ENCODE measurements around the gene ZNF407.

ZNF407 gene

GRCh38 chr18:74760026-74760425 is 162.4 kb downstream of the ZNF407 start:
- TF ChIP-seq, protein P1, sequence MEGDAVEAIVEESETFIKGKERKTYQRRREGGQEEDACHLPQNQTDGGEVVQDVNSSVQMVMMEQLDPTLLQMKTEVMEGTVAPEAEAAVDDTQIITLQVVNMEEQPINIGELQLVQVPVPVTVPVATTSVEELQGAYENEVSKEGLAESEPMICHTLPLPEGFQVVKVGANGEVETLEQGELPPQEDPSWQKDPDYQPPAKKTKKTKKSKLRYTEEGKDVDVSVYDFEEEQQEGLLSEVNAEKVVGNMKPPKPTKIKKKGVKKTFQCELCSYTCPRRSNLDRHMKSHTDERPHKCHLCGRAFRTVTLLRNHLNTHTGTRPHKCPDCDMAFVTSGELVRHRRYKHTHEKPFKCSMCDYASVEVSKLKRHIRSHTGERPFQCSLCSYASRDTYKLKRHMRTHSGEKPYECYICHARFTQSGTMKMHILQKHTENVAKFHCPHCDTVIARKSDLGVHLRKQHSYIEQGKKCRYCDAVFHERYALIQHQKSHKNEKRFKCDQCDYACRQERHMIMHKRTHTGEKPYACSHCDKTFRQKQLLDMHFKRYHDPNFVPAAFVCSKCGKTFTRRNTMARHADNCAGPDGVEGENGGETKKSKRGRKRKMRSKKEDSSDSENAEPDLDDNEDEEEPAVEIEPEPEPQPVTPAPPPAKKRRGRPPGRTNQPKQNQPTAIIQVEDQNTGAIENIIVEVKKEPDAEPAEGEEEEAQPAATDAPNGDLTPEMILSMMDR (IDR thresholded peaks at IDR 0.05) = no peak
- no peaks in the 10 kb centered on the region for H3K4me1 Mint-ChIP-seq
- H3K27me3 Mint-ChIP-seq (ENCODE audit: low read depth, poor library complexity) = peaks cover 3% of the 10 kb centered on the region
- H3K9me3 Mint-ChIP-seq = peaks cover 45% of the 10 kb centered on the region
- no peak for DNase-seq
- H3K27ac Mint-ChIP-seq = no peak overlapping the region
- H3K4me3 Mint-ChIP-seq = no peak overlapping the region
- H3K36me3 Mint-ChIP-seq (ENCODE audit: low read depth) = peaks cover 27% of the 10 kb centered on the region

DNA sequence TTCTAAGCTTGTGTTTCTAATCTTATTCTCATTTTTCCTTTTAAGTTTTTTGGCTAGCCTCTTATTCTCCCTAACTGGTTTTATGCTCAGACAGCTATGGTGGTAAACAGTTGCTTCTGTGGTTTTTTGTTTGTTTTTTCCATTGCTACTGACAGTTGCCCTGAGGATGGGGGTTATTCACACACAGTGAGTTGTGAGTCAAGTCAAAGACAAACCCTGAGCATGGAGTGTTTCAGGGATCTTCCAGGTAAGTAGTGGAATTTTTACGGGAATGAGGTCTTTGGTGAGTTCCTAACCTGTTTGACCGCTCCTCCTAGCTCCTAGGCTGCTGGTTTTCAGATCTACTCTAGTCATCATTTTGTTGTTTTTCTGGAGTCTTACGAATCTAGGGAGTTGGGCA is 162.8 kb downstream of the ZNF407 start:
- H3K9me3 Mint-ChIP-seq = peaks cover 41% of the 10 kb centered on the region
- no peaks in the 10 kb centered on the region for H3K4me1 Mint-ChIP-seq
- peaks cover 27% of the 10 kb centered on the region for H3K36me3 Mint-ChIP-seq (ENCODE audit: low read depth)
- peaks cover 3% of the 10 kb centered on the region for H3K27me3 Mint-ChIP-seq (ENCODE audit: low read depth, poor library complexity)
- DNase-seq = no peak
- no peak overlapping the region for H3K4me3 Mint-ChIP-seq
- H3K27ac Mint-ChIP-seq = no peak overlapping the region
- TF ChIP-seq, protein P1 (IDR thresholded peaks at IDR 0.05) = no peak

DNA sequence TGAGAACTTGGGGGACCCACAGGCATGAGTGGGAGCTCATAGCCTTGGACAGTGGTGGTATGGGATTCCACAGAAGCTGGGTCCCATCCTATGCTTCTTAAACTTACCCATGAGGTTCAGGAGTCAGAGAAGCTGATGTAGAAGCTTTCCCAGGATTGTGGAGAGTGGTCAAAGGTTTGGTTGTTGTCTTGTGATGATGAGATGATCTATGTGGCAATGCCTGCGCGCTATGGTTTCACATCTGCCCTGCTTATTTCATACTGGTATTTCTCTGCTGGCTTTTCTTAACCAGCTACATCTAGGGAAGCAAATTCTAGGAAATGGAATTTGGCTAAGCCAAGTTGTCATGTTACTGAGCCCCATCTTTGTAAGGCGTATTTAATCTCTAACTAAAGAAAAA is 168.6 kb downstream of the ZNF407 start:
- Mint-ChIP-seq H3K4me1 (no peaks in the 10 kb centered on the region), H3K36me3 (ENCODE audit: low read depth) (peaks cover 6% of the 10 kb centered on the region), H3K27me3 (ENCODE audit: low read depth, poor library complexity) (no peaks in the 10 kb centered on the region), H3K4me3 (no peak overlapping the region), H3K9me3 (peaks cover 5% of the 10 kb centered on the region), H3K27ac (no peak overlapping the region)
- TF ChIP-seq, protein P1 (IDR thresholded peaks at IDR 0.05) = no peak
- DNase-seq = no peak

DNA sequence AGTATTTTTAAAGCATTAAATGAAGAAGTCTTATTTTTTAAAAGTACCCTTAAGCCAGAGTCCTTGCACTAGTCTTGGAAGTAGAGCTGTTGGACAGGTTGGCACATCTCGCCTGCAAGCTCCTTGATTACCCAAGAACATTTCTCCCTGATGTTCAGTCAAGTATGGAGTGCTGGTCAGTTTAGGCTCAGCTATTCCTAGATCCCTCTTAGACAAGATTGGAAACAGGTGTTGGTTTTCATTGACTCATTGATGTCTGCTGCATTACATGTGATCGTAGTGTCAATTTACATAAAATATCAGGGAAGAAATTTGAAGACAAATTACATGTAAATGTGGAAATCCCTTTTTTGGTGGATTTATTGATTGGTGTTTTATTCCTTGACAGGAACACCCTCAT is 170.4 kb downstream of the ZNF407 start:
- peaks cover 5% of the 10 kb centered on the region for H3K9me3 Mint-ChIP-seq
- H3K27ac Mint-ChIP-seq = no peak overlapping the region
- H3K27me3 Mint-ChIP-seq (ENCODE audit: low read depth, poor library complexity) = no peaks in the 10 kb centered on the region
- H3K36me3 Mint-ChIP-seq (ENCODE audit: low read depth) = peaks cover 6% of the 10 kb centered on the region
- no peak overlapping the region for H3K4me3 Mint-ChIP-seq
- DNase-seq = no peak
- TF ChIP-seq, protein P1 (IDR thresholded peaks at IDR 0.05) = no peak
- no peaks in the 10 kb centered on the region for H3K4me1 Mint-ChIP-seq

DNA sequence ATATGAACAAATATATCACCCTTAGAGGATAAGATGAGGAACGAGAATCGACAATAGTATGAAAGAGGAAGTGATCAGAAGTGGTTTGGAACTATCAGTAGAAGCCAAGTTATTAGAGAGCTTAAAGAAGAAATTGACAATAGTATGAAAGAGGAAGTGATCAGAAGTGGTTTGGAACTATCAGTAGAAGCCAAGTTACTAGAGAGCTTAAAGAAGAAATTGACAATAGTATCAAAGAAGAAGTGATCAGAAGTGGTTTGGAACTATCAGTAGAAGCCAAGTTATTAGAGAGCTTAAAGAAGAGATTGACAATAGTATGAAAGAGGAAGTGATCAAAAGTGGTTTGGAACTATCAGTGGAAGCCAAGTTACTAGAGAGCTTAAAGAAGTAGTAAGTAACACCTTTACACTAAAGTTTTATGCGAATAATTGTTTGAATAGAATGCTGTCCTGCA is 175.5 kb downstream of the ZNF407 start:
- no peaks in the 10 kb centered on the region for H3K36me3 Mint-ChIP-seq (ENCODE audit: low read depth)
- no peak overlapping the region for H3K4me3 Mint-ChIP-seq
- peaks cover under 1% of the 10 kb centered on the region for H3K27me3 Mint-ChIP-seq (ENCODE audit: low read depth, poor library complexity)
- H3K9me3 Mint-ChIP-seq = no peaks in the 10 kb centered on the region
- H3K27ac Mint-ChIP-seq = no peak overlapping the region
- TF ChIP-seq, protein P1 (IDR thresholded peaks at IDR 0.05) = no peak
- no peak for DNase-seq
- H3K4me1 Mint-ChIP-seq = no peaks in the 10 kb centered on the region

DNA sequence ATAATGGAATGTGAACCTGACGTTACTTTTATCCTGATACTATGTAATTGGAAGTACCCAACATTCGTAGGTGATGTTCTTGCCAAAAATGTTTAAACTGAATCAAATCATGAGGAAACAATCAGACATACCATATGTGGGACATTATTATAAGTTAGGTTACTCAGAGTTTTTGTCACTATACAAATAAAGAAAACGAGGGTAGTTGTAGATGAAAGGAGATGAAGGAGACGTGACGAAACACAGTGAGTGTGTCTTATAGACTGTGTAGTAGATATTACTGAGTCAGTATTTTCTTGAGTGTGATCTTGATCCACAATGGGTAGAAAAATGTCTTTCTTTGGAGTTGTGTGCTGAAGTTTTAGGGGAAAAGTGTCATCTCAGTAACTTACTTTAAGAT is 176.8 kb downstream of the ZNF407 start:
- TF ChIP-seq, protein P1 (IDR thresholded peaks at IDR 0.05) = no peak
- Mint-ChIP-seq H3K4me3 (no peak overlapping the region), H3K36me3 (ENCODE audit: low read depth) (no peaks in the 10 kb centered on the region), H3K9me3 (no peaks in the 10 kb centered on the region), H3K4me1 (no peaks in the 10 kb centered on the region), H3K27me3 (ENCODE audit: low read depth, poor library complexity) (peaks cover 3% of the 10 kb centered on the region), H3K27ac (no peak overlapping the region)
- no peak for DNase-seq
